Activated CD4-positive, CD25-positive, alpha-beta regulatory T cell treated with anti-CD3 and anti-CD28 coated beads, Interleukin-2, amount 50 U/mL, for 16 hours (primary cell): ENCODE data around the gene SEL1L2.

Experiments
- DNase-seq: peaks from one replicate; pipeline ENCODE4 v3.0.0-alpha.2; 2020; ENCODE audit warnings: low read depth, low spot score

The SEL1L2 gene

GRCh38 chr20:13930281-13930680 lies 60.1 kb downstream of the SEL1L2 start:
- DNase-seq = no peak

- DNase-seq = no peak
These were observed 60.6 kb downstream of the SEL1L2 start for GRCh38 chr20:13929836-13930235.

- no peak for DNase-seq
These were observed 61.5 kb downstream of the SEL1L2 start for GRCh38 chr20:13928901-13929300.

GRCh38 chr20:13927171-13927570 lies 63.2 kb downstream of the SEL1L2 start:
- no peak for DNase-seq

- no peak for DNase-seq
These were observed 68.2 kb downstream of the SEL1L2 start for GRCh38 chr20:13922241-13922640.

- DNase-seq = no peak
These were observed 75.1 kb downstream of the SEL1L2 start for GRCh38 chr20:13915284-13915683.

GRCh38 chr20:13913572-13913971 lies 76.8 kb downstream of the SEL1L2 start:
- no peak for DNase-seq

GRCh38 chr20:13913131-13913530 lies 77.3 kb downstream of the SEL1L2 start:
- DNase-seq = no peak

GRCh38 chr20:13910492-13910891 lies 79.9 kb downstream of the SEL1L2 start:
- no peak for DNase-seq

GRCh38 chr20:13909067-13909466 lies 81.3 kb downstream of the SEL1L2 start:
- no peak for DNase-seq

GRCh38 chr20:13904766-13905165 lies 85.6 kb downstream of the SEL1L2 start:
- no peak for DNase-seq

GRCh38 chr20:13900496-13900895 lies 89.9 kb downstream of the SEL1L2 start:
- DNase-seq = no peak

GRCh38 chr20:13898012-13898612 lies 92.3 kb downstream of the SEL1L2 start:
- DNase-seq = no peak

GRCh38 chr20:13891575-13891974 lies 98.8 kb downstream of the SEL1L2 start:
- DNase-seq = no peak

GRCh38 chr20:13884803-13885202 lies 105.6 kb downstream of the SEL1L2 start:
- no peak for DNase-seq

GRCh38 chr20:13883425-13883824 lies 107.0 kb downstream of the SEL1L2 start:
- DNase-seq = no peak

- no peak for DNase-seq
These were observed 111.8 kb downstream of the SEL1L2 start for GRCh38 chr20:13878566-13878965.

GRCh38 chr20:13877793-13878192 lies 112.6 kb downstream of the SEL1L2 start:
- no peak for DNase-seq

GRCh38 chr20:13875265-13875811 lies 115.1 kb downstream of the SEL1L2 start:
- DNase-seq = no peak

GRCh38 chr20:13874394-13875157 lies 115.8 kb downstream of the SEL1L2 start:
- DNase-seq = no peak

GRCh38 chr20:13873831-13874230 lies 116.6 kb downstream of the SEL1L2 start:
- DNase-seq = no peak

- DNase-seq = no peak
These were observed 120.2 kb downstream of the SEL1L2 start for GRCh38 chr20:13870170-13870748.

GRCh38 chr20:13868331-13868730 lies 122.1 kb downstream of the SEL1L2 start:
- no peak for DNase-seq
